Astrocyte of the cerebellum (primary cell): ENCODE measurements around the gene LYSET.
"Not testable (repeated sequence)": the region's sequence is repeated elsewhere in the genome, so short reads cannot be mapped to it uniquely, and the experiment has no call there.

ENCODE experiments used
- DNase-seq: peaks from one replicate; pipeline ENCODE4 v3.0.0-alpha.2; 2011; ENCODE audit warnings: low read depth
- H3K4me3 ChIP-seq: 2 replicates; pipeline ENCODE4 v1.5.1; 2011; ENCODE audit warnings: mild to moderate bottlenecking, low read depth, low read length, moderate library complexity
- CTCF ChIP-seq: IDR thresholded peaks from 2 replicates; pipeline ENCODE4 v1.5.1; 2012; ENCODE audit warnings: low read length, low read depth, moderate library complexity, mild to moderate bottlenecking; ENCODE audit errors: missing control alignments
- in situ Hi-C: cut with HindIII; loops from 2 replicates; pipeline ENCODE4 v1.10.0; 2017; ENCODE audit warnings: low sequenced_read_pairs

Gene LYSET

GRCh38 chr14:93146119-93146518 is 39.0 kb upstream of the LYSET start:
- no peak for TF ChIP-seq CTCF
- no peak overlapping the region for H3K4me3 ChIP-seq
- in situ Hi-C loops: no loop called here
- DNase-seq: no peak

GRCh38 chr14:93148979-93149378 is 36.1 kb upstream of the LYSET start:
- in situ Hi-C loops: no loop called here

GRCh38 chr14:93150227-93151208 is 34.6 kb upstream of the LYSET start:
- no peak for DNase-seq
- no peak for TF ChIP-seq CTCF
- H3K4me3 ChIP-seq: no peak overlapping the region
- in situ Hi-C loops: no loop called here

More at GRCh38 chr14:93148979-93149378, 36.1 kb upstream of the LYSET start:
- TF ChIP-seq CTCF: no peak
- DNase-seq: no peak
- H3K4me3 ChIP-seq: no peak overlapping the region

- in situ Hi-C loops: no loop called here
- DNase-seq: no peak
- no peak for TF ChIP-seq CTCF
- no peak overlapping the region for H3K4me3 ChIP-seq
Observed at GRCh38 chr14:93153121-93153520, 32.0 kb upstream of the LYSET start.

- in situ Hi-C loops: no loop called here
- no peak for TF ChIP-seq CTCF
- no peak for DNase-seq
- H3K4me3 ChIP-seq: no peak overlapping the region
Observed at GRCh38 chr14:93155667-93156066, 29.4 kb upstream of the LYSET start.

- TF ChIP-seq CTCF: no peak
- no peak for DNase-seq
- no peak overlapping the region for H3K4me3 ChIP-seq
- in situ Hi-C loops: no loop called here
Observed at GRCh38 chr14:93156693-93157369, 28.3 kb upstream of the LYSET start.

GRCh38 chr14:93158349-93158748 is 26.8 kb upstream of the LYSET start:
- DNase-seq, H3K4me3 ChIP-seq, in situ Hi-C loops: not testable (repeated sequence)

GRCh38 chr14:93159625-93160352 is 25.3 kb upstream of the LYSET start:
- DNase-seq, in situ Hi-C loops, H3K4me3 ChIP-seq: not testable (repeated sequence)
